ENCODE measurements around the gene PTGDS. TPM values are rescaled to one million over a fixed set of nuclear protein-coding genes. Genes with fewer than 3 reads are reported as not detected.

The PTGDS gene
- total RNA-seq, 1 donor from 2014 or later: 0.26 TPM

DNA sequence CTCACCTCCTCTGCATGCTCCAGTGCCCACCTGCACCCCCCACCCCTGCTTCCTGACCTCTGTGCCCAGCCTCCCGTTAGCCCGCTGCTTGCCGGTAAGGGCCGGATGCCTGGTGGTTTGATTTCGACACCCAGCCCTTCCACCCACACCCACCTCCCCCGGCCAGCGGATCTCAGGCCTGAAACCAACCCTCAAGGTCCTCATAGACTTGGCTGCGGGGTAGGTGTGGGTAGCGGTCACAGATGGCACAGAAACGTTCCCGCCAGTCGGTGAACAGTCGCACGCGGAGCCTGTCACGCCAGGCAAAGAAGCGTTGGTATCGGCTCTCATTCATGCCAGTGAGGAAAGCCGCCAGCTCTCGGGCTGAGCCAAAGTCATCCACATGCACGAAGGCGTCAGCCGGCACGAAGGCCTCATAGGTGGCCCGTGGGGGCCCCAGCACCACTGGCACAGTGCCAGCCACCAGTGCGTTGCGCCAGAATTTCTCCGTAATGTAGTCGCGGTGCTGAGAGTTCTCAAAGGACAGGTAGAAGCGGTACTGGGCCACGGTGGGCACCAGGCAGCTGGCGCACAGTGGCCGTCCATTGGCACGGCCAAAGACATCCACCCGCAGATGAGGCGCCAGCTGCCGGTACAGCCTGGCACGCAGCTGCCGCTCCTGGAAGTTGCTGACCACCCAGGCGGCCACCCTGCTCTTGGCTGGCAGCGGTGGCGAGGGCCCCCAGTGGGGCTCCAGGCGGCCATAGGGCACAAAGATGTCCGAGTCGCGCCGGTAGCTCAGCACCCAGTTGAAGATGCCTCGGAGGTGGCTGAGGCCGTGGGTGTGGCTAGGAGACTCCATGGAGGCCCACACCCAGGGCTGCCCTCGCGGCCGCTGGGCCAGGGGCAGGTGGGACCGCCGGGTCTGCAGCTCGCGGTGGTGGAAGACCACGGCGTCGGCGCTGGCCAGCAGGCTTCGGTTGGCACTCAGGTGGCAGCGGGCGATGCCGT, 53.5 kb downstream of the PTGDS start:
- TF ChIP-seq, protein P1, sequence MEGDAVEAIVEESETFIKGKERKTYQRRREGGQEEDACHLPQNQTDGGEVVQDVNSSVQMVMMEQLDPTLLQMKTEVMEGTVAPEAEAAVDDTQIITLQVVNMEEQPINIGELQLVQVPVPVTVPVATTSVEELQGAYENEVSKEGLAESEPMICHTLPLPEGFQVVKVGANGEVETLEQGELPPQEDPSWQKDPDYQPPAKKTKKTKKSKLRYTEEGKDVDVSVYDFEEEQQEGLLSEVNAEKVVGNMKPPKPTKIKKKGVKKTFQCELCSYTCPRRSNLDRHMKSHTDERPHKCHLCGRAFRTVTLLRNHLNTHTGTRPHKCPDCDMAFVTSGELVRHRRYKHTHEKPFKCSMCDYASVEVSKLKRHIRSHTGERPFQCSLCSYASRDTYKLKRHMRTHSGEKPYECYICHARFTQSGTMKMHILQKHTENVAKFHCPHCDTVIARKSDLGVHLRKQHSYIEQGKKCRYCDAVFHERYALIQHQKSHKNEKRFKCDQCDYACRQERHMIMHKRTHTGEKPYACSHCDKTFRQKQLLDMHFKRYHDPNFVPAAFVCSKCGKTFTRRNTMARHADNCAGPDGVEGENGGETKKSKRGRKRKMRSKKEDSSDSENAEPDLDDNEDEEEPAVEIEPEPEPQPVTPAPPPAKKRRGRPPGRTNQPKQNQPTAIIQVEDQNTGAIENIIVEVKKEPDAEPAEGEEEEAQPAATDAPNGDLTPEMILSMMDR (IDR thresholded peaks at IDR 0.05; ENCODE audit: insufficient read depth, low read length, severe bottlenecking): no peak
- FAIRE-seq: no peak
- no peak for DNase-seq (ENCODE audit: low read depth)
- Histone ChIP-seq H3K4me3 (ENCODE audit: low read depth, low read length) (no peak overlapping the region), H3K36me3 (ENCODE audit: control insufficient read depth, insufficient read depth, low read length) (no peaks in the 10 kb centered on the region), H3K27me3 (ENCODE audit: control insufficient read depth, insufficient read depth, low read length) (no peaks in the 10 kb centered on the region)

Other genes with a start within 250 kb of the PTGDS start
- gene LCN10, start 234.6 kb upstream of the PTGDS start, total RNA-seq: not detected in 2 replicates
- gene LCN6, start 229.0 kb upstream of the PTGDS start, total RNA-seq: not detected in 2 replicates
- not detected in 2 replicates for gene LCN8, start 219.3 kb upstream of the PTGDS start, total RNA-seq
- not detected in 2 replicates for gene LCN15, start 213.0 kb upstream of the PTGDS start, total RNA-seq
- gene TMEM141, start 186.2 kb upstream of the PTGDS start, total RNA-seq: 220 and 228 TPM in 2 replicates
- gene CCDC183, start 181.2 kb upstream of the PTGDS start, total RNA-seq: under 0.01 and 0.38 TPM in 2 replicates
- 79.5 and 88.5 TPM in 2 replicates for gene RABL6, start 169.6 kb upstream of the PTGDS start, total RNA-seq
- 1.1 and 1.8 TPM in 2 replicates for gene AJM1, start 135.0 kb upstream of the PTGDS start, total RNA-seq
- 57.9 and 124 TPM in 2 replicates for gene PHPT1, start 128.1 kb upstream of the PTGDS start, total RNA-seq
- gene MAMDC4, start 125.2 kb upstream of the PTGDS start, total RNA-seq: 1.1 and 1.5 TPM in 2 replicates
- gene EDF1, start 111.2 kb upstream of the PTGDS start, total RNA-seq: 486 and 497 TPM in 2 replicates
- gene TRAF2, start 91.0 kb upstream of the PTGDS start, total RNA-seq: 5.3 and 10.1 TPM in 2 replicates
- 162 TPM in 2 replicates for gene FBXW5, start 32.8 kb upstream of the PTGDS start, total RNA-seq
- gene C8G, start 32.3 kb upstream of the PTGDS start, total RNA-seq: 0.51 and 0.79 TPM in 2 replicates
- 0.13 TPM in 1 of 2 replicates, not detected in the other for gene LCN12, start 25.2 kb upstream of the PTGDS start, total RNA-seq
- gene LCNL1, start 5.5 kb downstream of the PTGDS start, total RNA-seq: not detected in 2 replicates
- gene PAXX, start 14.9 kb downstream of the PTGDS start, total RNA-seq: 10.0 and 11.5 TPM in 2 replicates
- gene CLIC3, start 19.1 kb downstream of the PTGDS start, total RNA-seq: 2.1 and 28.8 TPM in 2 replicates
- 5.5 and 9.9 TPM in 2 replicates for gene ABCA2, start 50.7 kb downstream of the PTGDS start, total RNA-seq
- gene FUT7, start 54.6 kb downstream of the PTGDS start, total RNA-seq: not detected in 2 replicates
- gene NPDC1, start 68.7 kb downstream of the PTGDS start, total RNA-seq: 5.5 and 10.5 TPM in 2 replicates
- gene ENTPD2, start 76.6 kb downstream of the PTGDS start, total RNA-seq: 0.79 and 1.2 TPM in 2 replicates
- 0.26 and 1.2 TPM in 2 replicates for gene SAPCD2, start 93.1 kb downstream of the PTGDS start, total RNA-seq
- 2.0 and 3.2 TPM in 2 replicates for gene UAP1L1, start 100.0 kb downstream of the PTGDS start, total RNA-seq
- 58.2 and 65.3 TPM in 2 replicates for gene MAN1B1, start 109.5 kb downstream of the PTGDS start, total RNA-seq
- gene DPP7, start 137.2 kb downstream of the PTGDS start, total RNA-seq: 45.1 and 66.6 TPM in 2 replicates
- gene GRIN1, start 161.7 kb downstream of the PTGDS start, total RNA-seq: 0.26 and 0.53 TPM in 2 replicates
- gene LRRC26, start 192.5 kb downstream of the PTGDS start, total RNA-seq: 0.26 and 2.0 TPM in 2 replicates
- not detected in 2 replicates for gene TMEM210, start 194.6 kb downstream of the PTGDS start, total RNA-seq
- gene ANAPC2, start 211.1 kb downstream of the PTGDS start, total RNA-seq: 20.5 and 23.2 TPM in 2 replicates
- gene SSNA1, start 211.2 kb downstream of the PTGDS start, total RNA-seq: 97.9 and 127 TPM in 2 replicates
- 3.2 and 4.5 TPM in 2 replicates for gene TPRN, start 223.2 kb downstream of the PTGDS start, total RNA-seq
- gene TMEM203, start 228.1 kb downstream of the PTGDS start, total RNA-seq: 38.0 and 39.2 TPM in 2 replicates
- 2.6 and 3.6 TPM in 2 replicates for gene NDOR1, start 228.2 kb downstream of the PTGDS start, total RNA-seq
- gene RNF208, start 244.7 kb downstream of the PTGDS start, total RNA-seq: 0.38 TPM in 1 of 2 replicates, not detected in the other
- gene CYSRT1, start 247.7 kb downstream of the PTGDS start, total RNA-seq: 3.9 and 23.2 TPM in 2 replicates
- gene RNF224, start 250.0 kb downstream of the PTGDS start, total RNA-seq: under 0.01 and 1.2 TPM in 2 replicates